ENCODE measurements around the gene SLC39A10. TPM values are rescaled to one million over a fixed set of nuclear protein-coding genes. Genes with fewer than 3 reads are reported as not detected.
A peak's percentile ranks its signal among the peaks of the same experiment; 100 is the strongest.

The SLC39A10 gene
- total RNA-seq, result 5.0 and 13.4 TPM in 2 replicates

DNA sequence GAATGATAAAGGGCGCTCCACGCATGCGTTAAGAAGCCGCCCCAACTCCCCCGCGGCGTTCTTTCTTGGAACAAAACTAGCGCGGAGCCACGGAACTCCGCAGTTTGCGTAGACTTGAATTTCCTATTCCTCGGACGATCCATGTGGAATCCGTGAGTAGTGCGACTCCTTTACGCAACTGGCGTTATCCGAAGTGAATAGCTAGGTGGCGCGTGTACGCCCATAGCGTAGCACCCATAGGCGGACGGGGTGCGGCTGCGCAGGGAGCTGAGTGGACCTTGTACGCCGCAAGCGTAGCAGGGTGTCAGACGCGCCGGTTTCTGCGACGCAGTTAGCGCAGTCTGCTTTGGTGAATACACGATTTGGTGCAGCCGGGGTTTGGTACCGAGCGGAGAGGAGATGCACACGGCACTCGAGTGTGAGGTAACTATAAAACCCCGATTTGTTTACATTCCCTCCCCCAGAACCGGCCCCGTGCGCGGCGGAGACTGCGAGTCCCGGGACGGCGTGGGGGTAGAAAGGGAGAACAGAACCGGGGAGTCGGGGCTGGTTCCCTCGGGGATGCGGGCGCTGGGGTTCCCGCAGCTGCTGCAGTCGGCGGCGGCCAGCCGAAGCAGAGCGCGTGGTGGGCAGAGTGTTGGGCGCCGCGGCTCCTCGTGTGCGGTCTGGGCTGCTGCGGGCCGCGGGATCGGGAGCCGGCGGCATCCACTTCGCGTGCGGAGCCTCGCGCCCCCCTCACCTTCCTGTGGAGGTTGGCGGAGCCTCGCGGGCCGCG lies at the start of gene SLC39A10:
SLC39A10 (plus strand) TSS at position 368 of the 775 bp plus-strand sequence. CDS start 22,817 bp downstream, outside the sequence.
- peak within 1 kb of the TSS; percentile 88 for H3K4me3 ChIP-seq (ENCODE audit: low read depth, low read length)
- no peaks in the 10 kb centered on the region for H3K36me3 ChIP-seq (ENCODE audit: control insufficient read depth, insufficient read depth, low read length)
- no peaks in the 10 kb centered on the region for H3K27me3 ChIP-seq (ENCODE audit: control insufficient read depth, insufficient read depth, low read length)
- DNase-seq (ENCODE audit: low read depth), result peak; percentile 97
- peak; percentile 96 for FAIRE-seq
- TF ChIP-seq, protein P1, sequence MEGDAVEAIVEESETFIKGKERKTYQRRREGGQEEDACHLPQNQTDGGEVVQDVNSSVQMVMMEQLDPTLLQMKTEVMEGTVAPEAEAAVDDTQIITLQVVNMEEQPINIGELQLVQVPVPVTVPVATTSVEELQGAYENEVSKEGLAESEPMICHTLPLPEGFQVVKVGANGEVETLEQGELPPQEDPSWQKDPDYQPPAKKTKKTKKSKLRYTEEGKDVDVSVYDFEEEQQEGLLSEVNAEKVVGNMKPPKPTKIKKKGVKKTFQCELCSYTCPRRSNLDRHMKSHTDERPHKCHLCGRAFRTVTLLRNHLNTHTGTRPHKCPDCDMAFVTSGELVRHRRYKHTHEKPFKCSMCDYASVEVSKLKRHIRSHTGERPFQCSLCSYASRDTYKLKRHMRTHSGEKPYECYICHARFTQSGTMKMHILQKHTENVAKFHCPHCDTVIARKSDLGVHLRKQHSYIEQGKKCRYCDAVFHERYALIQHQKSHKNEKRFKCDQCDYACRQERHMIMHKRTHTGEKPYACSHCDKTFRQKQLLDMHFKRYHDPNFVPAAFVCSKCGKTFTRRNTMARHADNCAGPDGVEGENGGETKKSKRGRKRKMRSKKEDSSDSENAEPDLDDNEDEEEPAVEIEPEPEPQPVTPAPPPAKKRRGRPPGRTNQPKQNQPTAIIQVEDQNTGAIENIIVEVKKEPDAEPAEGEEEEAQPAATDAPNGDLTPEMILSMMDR (IDR thresholded peaks at IDR 0.05; ENCODE audit: insufficient read depth, low read length, severe bottlenecking), result no peak

DNA sequence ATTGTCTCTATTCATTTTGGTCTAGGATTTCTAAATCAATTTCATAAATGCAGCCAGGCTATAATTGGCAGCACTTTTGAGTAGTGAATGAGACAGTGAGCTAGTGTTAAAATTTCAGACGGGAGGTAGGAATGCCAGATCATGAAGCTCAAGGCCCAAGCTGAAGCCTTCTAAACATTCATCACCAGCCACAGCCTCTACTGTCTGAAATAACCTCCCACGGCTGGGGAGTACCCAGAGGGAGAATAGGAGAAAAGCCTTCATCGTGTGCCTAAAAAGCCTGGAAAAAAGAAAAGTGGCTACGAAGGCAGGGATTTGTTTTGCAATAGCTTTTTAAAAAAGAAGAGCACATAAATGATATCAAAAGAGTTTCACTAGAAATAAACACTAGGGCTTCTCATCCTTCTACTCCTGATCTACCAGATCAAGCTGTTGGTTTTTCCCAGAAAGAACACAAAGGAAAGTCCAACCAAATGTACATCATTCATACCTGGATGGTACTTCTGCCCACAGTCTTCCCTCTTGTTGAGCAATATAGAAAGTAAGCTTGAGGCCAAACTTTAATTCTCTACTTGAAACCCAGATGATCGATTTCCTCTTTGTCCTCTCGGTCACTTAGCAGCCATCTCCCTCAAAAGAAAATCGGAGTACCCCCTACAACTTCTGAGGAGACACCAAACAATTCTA lies 48.1 kb upstream of the SLC39A10 start:
- DNase-seq (ENCODE audit: low read depth), result no peak
- no peak for FAIRE-seq
- no peaks in the 10 kb centered on the region for H3K36me3 ChIP-seq (ENCODE audit: control insufficient read depth, insufficient read depth, low read length)
- no peak overlapping the region for H3K4me3 ChIP-seq (ENCODE audit: low read depth, low read length)
- TF ChIP-seq, protein P1 (IDR thresholded peaks at IDR 0.05; ENCODE audit: insufficient read depth, low read length, severe bottlenecking), result no peak
- H3K27me3 ChIP-seq (ENCODE audit: control insufficient read depth, insufficient read depth, low read length), result no peaks in the 10 kb centered on the region

GRCh38 chr2:195610717-195611116 lies 46.3 kb upstream of the SLC39A10 start:
- no peak for FAIRE-seq
- H3K27me3 ChIP-seq (ENCODE audit: control insufficient read depth, insufficient read depth, low read length), result no peaks in the 10 kb centered on the region
- no peak overlapping the region for H3K4me3 ChIP-seq (ENCODE audit: low read depth, low read length)
- no peaks in the 10 kb centered on the region for H3K36me3 ChIP-seq (ENCODE audit: control insufficient read depth, insufficient read depth, low read length)
- TF ChIP-seq, protein P1 (IDR thresholded peaks at IDR 0.05; ENCODE audit: insufficient read depth, low read length, severe bottlenecking), result no peak
- DNase-seq (ENCODE audit: low read depth), result no peak

DNA sequence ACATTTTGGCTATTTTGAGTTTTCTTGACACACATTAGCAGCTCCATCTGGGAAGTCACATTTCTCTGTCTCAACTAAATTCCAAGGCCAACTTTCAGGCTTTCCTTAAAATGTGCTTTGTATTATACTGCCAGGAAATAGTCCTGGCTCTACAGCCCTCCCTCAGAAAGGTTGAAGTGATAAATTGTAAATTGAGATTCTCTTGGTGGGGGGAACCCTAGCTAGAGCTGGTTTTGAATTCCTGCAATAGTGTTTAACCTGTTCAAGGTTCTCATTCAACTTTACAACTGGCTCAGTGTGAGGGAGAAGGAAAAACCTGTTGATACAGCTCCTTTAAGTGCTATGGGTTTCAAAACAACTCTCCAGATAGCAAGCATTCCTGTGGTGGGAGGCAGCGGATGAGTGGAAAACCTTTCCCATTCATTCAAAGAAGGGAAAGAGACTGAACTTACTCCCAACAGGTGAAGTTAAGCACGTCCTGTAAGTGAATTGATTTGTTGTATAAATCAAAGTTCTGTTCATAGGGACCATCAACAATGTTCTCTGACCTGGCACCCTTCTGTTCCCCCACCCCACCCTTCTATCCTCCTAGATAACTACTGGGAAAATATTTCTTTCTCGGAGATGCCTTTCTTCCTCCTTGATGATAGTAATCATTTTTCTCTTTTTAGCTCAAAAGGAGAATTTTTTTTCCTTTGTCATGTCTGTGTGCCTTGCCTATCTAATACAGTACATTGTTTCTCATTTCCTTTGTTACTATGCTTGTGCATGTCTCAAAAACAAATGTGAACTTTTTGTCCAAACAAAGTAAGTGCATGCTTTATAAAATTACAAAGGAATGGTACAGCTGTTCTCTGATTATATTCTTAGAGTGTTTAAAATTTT lies 44.2 kb upstream of the SLC39A10 start:
- TF ChIP-seq, protein P1 (IDR thresholded peaks at IDR 0.05; ENCODE audit: insufficient read depth, low read length, severe bottlenecking), result no peak
- H3K4me3 ChIP-seq (ENCODE audit: low read depth, low read length), result no peak overlapping the region
- H3K36me3 ChIP-seq (ENCODE audit: control insufficient read depth, insufficient read depth, low read length), result no peaks in the 10 kb centered on the region
- FAIRE-seq, result peak; percentile 75
- DNase-seq (ENCODE audit: low read depth), result peak; percentile 81
- no peaks in the 10 kb centered on the region for H3K27me3 ChIP-seq (ENCODE audit: control insufficient read depth, insufficient read depth, low read length)

GRCh38 chr2:195613922-195614321 lies 43.1 kb upstream of the SLC39A10 start:
- DNase-seq (ENCODE audit: low read depth) (peak; percentile 84), FAIRE-seq (no peak)
- Histone ChIP-seq H3K27me3 (ENCODE audit: control insufficient read depth, insufficient read depth, low read length) (no peaks in the 10 kb centered on the region), H3K4me3 (ENCODE audit: low read depth, low read length) (no peak overlapping the region), H3K36me3 (ENCODE audit: control insufficient read depth, insufficient read depth, low read length) (no peaks in the 10 kb centered on the region)
- TF ChIP-seq, protein P1 (IDR thresholded peaks at IDR 0.05; ENCODE audit: insufficient read depth, low read length, severe bottlenecking), result no peak
